HEK293T (cell line): Measurements from ENCODE around the gene MESD.
"Not testable (repeated sequence)": the region's sequence is repeated elsewhere in the genome, so short reads cannot be mapped to it uniquely, and the experiment has no call there.

Experiments
- CTCF ChIA-PET: fragments of 350-600 bp; formaldehyde crosslinking; extraction: SDS; loops from one replicate; lab custom pipeline; 2021; ENCODE audit warnings: antibody characterized with exemption, inconsistent platforms; lab: Yijun Ruan, JAX
- POLR2A ChIA-PET: fragments of 350-600 bp; formaldehyde crosslinking; extraction: SDS; loops from one replicate; lab custom pipeline; 2020; ENCODE audit warnings: antibody characterized with exemption, inconsistent platforms; lab: Yijun Ruan, JAX
- DNase-seq: peaks from one replicate; pipeline ENCODE4 v3.0.0; 2012; ENCODE audit warnings: mixed read lengths; ENCODE audit errors: extremely low spot score
- ARNT ChIP-seq: fragments of 450-650 bp; IDR thresholded peaks from 2 replicates; pipeline ENCODE4 v1.6.1; 2017; ENCODE audit warnings: mild to moderate bottlenecking
- BHLHE40 ChIP-seq: fragments of 450-650 bp; IDR thresholded peaks from 2 replicates; pipeline ENCODE4 v1.6.1; 2016; ENCODE audit warnings: mild to moderate bottlenecking, moderate library complexity, borderline replicate concordance
- CTBP1 ChIP-seq: fragments of 450-650 bp; IDR thresholded peaks from 2 replicates; pipeline ENCODE4 v1.6.1; 2016; ENCODE audit warnings: borderline replicate concordance
- ELF4 ChIP-seq: fragments of 450-650 bp; IDR thresholded peaks from 2 replicates; pipeline ENCODE4 v1.6.1; 2017; ENCODE audit warnings: antibody characterized with exemption
- FOXA1 ChIP-seq: fragments of 450-650 bp; IDR thresholded peaks from 2 replicates; pipeline ENCODE4 v1.6.1; 2016; ENCODE audit warnings: mild to moderate bottlenecking
- FOXK2 ChIP-seq: fragments of 450-650 bp; IDR thresholded peaks from 2 replicates; pipeline ENCODE4 v1.6.1; 2016; ENCODE audit warnings: mild to moderate bottlenecking
- FOXM1 ChIP-seq: fragments of 450-650 bp; IDR thresholded peaks from 2 replicates; pipeline ENCODE4 v1.6.1; 2017; ENCODE audit warnings: mild to moderate bottlenecking, borderline replicate concordance
- HDGF ChIP-seq: fragments of 450-650 bp; IDR thresholded peaks from 2 replicates; pipeline ENCODE4 v1.6.1; 2017; ENCODE audit warnings: antibody characterized with exemption, borderline replicate concordance
- L3MBTL2 ChIP-seq: fragments of 450-650 bp; conservative IDR thresholded peaks from 2 replicates; pipeline ENCODE4 v1.6.1; 2016; ENCODE audit warnings: mild to moderate bottlenecking
- LEF1 ChIP-seq: fragments of 450-650 bp; IDR thresholded peaks from 2 replicates; pipeline ENCODE4 v1.6.1; 2017; ENCODE audit warnings: mild to moderate bottlenecking, borderline replicate concordance
- NFRKB ChIP-seq: fragments of 450-650 bp; IDR thresholded peaks from 2 replicates; pipeline ENCODE4 v1.6.1; 2016; ENCODE audit warnings: mild to moderate bottlenecking, moderate library complexity
- SP1 ChIP-seq: fragments of 450-650 bp; IDR thresholded peaks from 2 replicates; pipeline ENCODE4 v1.6.1; 2017
- SUZ12 ChIP-seq: fragments of 450-650 bp; IDR thresholded peaks from 2 replicates; pipeline ENCODE4 v1.6.1; 2016; ENCODE audit warnings: mild to moderate bottlenecking
- TARDBP ChIP-seq: fragments of 450-650 bp; IDR thresholded peaks from 2 replicates; pipeline ENCODE4 v1.6.1; 2016
- ZNF384 ChIP-seq: fragments of 450-650 bp; IDR thresholded peaks from 2 replicates; pipeline ENCODE4 v1.6.1; 2016
- TF ChIP-seq, protein P1 (sequence below): fragments of 450-650 bp; IDR thresholded peaks from 2 replicates; pipeline ENCODE4 v1.6.1; 2016

MESD gene

DNA sequence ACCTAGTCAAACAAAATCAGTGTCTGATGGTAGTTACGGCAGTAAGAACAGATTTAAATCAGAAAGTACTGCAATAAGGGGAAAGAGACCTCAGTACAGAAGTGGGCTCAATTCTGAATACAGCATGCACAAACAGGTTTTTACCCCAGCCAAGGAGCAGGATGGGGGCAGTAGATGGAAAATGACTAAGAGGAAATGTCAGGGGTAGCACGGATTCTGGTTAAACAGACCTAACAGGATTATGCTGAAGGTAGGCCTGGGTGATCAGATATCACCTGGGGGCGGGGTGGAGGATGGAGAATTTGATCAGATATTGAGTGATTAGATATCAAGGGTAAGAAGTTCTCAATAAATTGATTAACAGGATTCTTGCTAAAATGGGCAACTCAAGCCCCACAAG, 19.0 kb downstream of the MESD start:
- ChIA-PET CTCF (interaction anchor here (1.0 to 3.2 kb wide), 8 partner anchors 9 to 296 kb away, joined by 3 to 23 read pairs (median 5); partner anchors contain the start of gene CEMIP), POLR2A (no interaction called here)
- TF ChIP-seq BHLHE40 (no peak), TARDBP (no peak), FOXA1 (no peak), HDGF (no peak), LEF1 (no peak), CTBP1 (no peak), NFRKB (no peak), ZNF384 (no peak), FOXK2 (no peak), FOXM1 (no peak), L3MBTL2 (no peak), ELF4 (no peak), ARNT (no peak), SUZ12 (no peak), SP1 (no peak)
- TF ChIP-seq, protein P1, sequence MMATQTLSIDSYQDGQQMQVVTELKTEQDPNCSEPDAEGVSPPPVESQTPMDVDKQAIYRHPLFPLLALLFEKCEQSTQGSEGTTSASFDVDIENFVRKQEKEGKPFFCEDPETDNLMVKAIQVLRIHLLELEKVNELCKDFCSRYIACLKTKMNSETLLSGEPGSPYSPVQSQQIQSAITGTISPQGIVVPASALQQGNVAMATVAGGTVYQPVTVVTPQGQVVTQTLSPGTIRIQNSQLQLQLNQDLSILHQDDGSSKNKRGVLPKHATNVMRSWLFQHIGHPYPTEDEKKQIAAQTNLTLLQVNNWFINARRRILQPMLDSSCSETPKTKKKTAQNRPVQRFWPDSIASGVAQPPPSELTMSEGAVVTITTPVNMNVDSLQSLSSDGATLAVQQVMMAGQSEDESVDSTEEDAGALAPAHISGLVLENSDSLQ, result no peak
- DNase-seq, result no peak

DNA sequence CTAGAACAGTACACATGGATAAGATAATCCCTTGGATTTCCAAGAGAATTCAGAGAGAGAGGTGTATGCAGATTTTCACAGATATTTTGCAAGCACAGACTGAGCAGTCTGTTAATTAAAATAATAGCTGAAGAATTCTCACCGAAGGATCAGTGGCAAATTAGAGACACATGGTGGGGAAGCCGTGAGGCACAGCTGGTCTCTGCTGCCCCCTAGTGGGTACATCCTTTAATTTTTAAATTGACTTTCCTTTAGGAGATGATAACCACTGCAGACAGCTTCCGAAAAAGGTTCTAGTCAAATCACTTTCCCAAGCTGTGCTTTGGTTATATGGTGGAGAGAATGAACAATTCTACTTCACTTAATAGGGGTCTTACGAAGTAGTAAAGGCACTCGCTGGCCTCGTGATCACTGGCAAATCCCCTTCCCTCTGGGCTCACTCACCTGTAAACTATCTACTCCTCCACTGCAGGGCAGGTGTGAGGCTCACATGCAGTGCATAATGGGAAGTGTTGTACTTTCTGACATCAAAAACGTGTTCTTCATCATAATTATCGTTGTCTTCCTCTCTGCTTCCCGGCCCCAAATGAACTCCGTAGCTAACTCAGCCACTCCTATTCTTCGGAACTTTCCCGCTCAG, 19.5 kb downstream of the MESD start:
- TF ChIP-seq L3MBTL2 (peak; percentile 57), ZNF384 (no peak), SP1 (no peak), LEF1 (no peak)
- peak; percentile 73 for DNase-seq
- ChIA-PET POLR2A (no interaction called here), CTCF (interaction anchor here (0.7 to 3.2 kb wide), 12 partner anchors 53 to 403 kb away, joined by 3 to 23 read pairs (median 4); partner anchors contain the start of gene CEMIP)

DNA sequence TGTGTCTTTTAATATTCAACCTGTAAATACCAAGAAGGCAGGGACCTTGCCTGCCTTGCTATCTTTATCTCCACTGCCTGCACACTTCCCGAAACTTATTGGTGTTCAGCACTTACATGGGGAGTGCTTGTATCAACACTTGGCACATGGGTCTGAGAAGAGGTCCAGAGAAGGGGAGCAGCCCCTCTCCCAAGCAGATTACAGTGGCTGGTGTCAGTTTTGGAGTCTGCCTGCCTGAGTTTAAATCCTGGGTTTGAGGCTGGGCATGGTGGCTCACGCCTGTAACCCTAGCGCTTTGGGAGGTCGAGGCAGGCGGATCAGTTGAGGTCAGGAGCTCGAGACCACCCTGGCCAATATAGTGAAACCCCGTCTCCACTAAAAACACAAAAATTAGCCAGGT, 20.3 kb downstream of the MESD start:
- no peak for DNase-seq
- ChIA-PET POLR2A (no interaction called here), CTCF (interaction anchor here (0.7 to 3.2 kb wide), 8 partner anchors 52 to 402 kb away, joined by 3 to 23 read pairs (median 4); partner anchors contain the start of gene CEMIP)
- TF ChIP-seq HDGF (no peak), CTBP1 (no peak)
- TF ChIP-seq, protein P1, result no peak

DNA sequence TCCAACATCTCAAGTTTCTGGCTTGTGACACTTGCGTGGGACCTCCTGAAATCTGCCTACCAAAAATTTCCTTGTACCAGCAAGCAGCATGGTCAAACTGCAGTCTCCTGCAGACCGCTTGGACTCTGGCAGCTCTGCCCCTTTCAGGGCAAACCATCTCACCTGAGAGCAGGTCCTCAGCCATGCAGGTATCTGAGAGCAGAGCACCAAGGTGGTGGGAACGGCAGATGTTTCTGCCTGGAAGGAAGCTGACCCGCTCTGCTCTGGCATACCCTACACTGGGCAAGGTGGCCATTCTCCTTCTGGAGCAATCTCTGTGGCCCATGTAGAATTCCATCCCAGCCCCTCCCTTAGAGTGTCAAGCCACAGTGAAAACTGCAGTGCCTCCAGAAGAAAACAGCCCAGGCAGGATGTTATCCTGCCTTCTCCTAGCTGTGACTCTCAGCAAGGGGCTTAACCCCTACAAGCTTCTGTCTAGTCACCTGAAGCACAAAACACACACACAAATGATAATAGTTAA, 21.6 kb downstream of the MESD start:
- ChIA-PET CTCF (interaction anchor here (0.5 to 3.2 kb wide), 3 partner anchors 188 to 1086 kb away, joined by 3 to 23 read pairs (median 4); partner anchors contain the start of gene CEMIP), POLR2A (no interaction called here)
- DNase-seq, result no peak
- TF ChIP-seq CTBP1 (no peak), TARDBP (no peak), LEF1 (no peak), ARNT (no peak), HDGF (no peak), FOXA1 (no peak), L3MBTL2 (no peak), ZNF384 (no peak), FOXM1 (no peak), NFRKB (no peak), SP1 (no peak), ELF4 (no peak), FOXK2 (no peak), BHLHE40 (no peak)

DNA sequence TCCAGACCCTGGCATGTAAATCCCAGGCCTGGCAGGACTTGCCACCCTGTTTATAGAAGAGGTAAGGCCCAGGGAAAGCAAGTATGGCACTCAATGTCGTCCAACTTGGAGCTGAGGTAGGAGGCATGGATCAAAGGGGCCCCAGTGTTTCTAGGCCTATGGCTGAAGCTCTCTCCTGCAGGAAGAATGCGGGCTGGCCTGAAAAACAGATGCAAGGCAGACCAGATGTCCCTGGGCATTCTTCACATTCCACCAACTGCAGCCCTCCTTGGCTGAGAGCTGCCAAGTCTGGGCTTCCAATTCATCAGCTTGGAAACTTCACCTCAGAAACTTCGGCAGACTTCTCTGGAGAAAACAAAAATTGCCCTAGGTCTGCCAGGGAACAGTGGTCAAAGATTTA, 22.2 kb downstream of the MESD start:
- TF ChIP-seq ZNF384 (no peak), TARDBP (no peak), FOXK2 (no peak), BHLHE40 (no peak), ELF4 (no peak)
- CTCF ChIA-PET, result interaction anchor here (0.9 kb wide), 1 partner anchor 299 kb away, joined by 3 read pairs; no protein-coding TSS in a partner anchor
- no peak for DNase-seq
- POLR2A ChIA-PET, result no interaction called here

DNA sequence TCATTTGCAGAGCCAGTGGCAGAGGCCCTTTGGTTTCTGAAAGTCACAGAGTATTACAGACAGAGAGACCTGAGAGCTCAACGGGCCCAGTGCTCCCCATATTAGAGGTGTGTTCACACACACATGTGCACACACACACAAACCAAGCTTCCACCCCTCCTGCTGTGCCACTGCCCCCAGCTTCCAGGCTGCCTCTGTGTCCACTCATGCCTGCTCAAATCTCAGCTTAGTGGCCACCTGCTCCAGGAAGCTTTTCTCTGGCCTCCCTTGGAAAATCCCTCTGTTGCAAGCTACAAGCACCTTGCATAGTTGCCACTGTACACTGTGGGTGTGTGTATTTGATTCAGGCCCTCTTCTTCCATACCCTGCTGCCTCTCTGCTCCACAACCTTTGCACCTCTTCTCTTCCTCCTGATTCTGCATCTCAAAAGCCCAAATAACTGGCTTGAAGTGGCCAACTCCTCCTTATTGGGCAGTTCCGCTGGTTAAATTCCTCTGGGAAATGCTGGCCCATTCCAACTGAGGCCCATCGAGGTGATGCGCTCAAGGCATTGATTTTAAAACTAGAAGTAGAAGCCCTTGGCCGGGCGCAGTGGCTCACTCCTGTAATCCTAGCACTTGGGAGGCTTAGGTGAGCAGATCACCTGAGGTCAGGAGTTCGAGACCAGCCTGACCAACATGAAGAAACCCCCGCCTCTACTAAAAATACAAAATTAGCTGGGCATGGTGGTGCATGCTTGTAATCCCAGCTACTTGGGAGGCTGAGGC, 23.0 kb downstream of the MESD start:
- ChIA-PET POLR2A (no interaction called here), CTCF (interaction anchor here (0.5 to 0.9 kb wide), 2 partner anchors 299 to 496 kb away, joined by 3 read pairs; no protein-coding TSS in a partner anchor)
- DNase-seq, result no peak
- no peak for TF ChIP-seq TARDBP
- no peak for TF ChIP-seq L3MBTL2
- TF ChIP-seq, protein P1, result no peak
- no peak for TF ChIP-seq FOXM1
- TF ChIP-seq BHLHE40, result no peak
- no peak for TF ChIP-seq ARNT
- TF ChIP-seq SUZ12, result no peak
- TF ChIP-seq HDGF, result no peak
- TF ChIP-seq FOXA1, result no peak
- TF ChIP-seq ZNF384, result no peak
- TF ChIP-seq ELF4, result no peak
- TF ChIP-seq CTBP1, result no peak
- TF ChIP-seq SP1, result no peak
- no peak for TF ChIP-seq NFRKB
- no peak for TF ChIP-seq LEF1

DNA sequence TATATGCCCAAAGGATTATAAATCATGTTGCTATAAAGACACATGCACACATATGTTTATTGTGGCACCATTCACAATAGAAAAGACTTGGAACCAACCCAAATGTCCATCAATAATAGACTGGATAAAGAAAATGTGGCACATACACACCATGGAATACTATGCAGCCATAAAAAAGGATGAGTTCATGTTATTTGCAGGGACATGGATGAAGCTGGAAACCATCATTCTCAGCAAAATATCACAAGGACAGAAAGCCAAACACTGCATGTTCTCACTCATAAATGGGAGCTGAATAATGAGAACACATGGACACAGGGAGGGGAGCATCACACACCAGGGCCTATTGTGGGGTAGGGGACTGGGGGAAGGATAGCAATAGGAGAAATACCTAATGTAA, 24.2 kb downstream of the MESD start:
- CTCF ChIA-PET, POLR2A ChIA-PET, DNase-seq: not testable (repeated sequence)
